Measurements from ENCODE around the gene RASGRF1.

Gene RASGRF1

GRCh38 chr15:79102595-79102994 lies 12.0 kb upstream of the RASGRF1 start:
- TF ChIP-seq, protein P1, sequence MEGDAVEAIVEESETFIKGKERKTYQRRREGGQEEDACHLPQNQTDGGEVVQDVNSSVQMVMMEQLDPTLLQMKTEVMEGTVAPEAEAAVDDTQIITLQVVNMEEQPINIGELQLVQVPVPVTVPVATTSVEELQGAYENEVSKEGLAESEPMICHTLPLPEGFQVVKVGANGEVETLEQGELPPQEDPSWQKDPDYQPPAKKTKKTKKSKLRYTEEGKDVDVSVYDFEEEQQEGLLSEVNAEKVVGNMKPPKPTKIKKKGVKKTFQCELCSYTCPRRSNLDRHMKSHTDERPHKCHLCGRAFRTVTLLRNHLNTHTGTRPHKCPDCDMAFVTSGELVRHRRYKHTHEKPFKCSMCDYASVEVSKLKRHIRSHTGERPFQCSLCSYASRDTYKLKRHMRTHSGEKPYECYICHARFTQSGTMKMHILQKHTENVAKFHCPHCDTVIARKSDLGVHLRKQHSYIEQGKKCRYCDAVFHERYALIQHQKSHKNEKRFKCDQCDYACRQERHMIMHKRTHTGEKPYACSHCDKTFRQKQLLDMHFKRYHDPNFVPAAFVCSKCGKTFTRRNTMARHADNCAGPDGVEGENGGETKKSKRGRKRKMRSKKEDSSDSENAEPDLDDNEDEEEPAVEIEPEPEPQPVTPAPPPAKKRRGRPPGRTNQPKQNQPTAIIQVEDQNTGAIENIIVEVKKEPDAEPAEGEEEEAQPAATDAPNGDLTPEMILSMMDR (IDR thresholded peaks at IDR 0.05; ENCODE audit: control extremely low read depth, extremely low read depth, low read depth, missing control alignments): no peak
- DNase-seq (ENCODE audit: extremely low spot score): no peak
- ChIA-PET CTCF (interaction anchor here (0.7 to 1.0 kb wide), 3 partner anchors 9 to 71 kb away, joined by 3 read pairs; no protein-coding TSS in a partner anchor), POLR2A (no interaction called here)

DNA sequence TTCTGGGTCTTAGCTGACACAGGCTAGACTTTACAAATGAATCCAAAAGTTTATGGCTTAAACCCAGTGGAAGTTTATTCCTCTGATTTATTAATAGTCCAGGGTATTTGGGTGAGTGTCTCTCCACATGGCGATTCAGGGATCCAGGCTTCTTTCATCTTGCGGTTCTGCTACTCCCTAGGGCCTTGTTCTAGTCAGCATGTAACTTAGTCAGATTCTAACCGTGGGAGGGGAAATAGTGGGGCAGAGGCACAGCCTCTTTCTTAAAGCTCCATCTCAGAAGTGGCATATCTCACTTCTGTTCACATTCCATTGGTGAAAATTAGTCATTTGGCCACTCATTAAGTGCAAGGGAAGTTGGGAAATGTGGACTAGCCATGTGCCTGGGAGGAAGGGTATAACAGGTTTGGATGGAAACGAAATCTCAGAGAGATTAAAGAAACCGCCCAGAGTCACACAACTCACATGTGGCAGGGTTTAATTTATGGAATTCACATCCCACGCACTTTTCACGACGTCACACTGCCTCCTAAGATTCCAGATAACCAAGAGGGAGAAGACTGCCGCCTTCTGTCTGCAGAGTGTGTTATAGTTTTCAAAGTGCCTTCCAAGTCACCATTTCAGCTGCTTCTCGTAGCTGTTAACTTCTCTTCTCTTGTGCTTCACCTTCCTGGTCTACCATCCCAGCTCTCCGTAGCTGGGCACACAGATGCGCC lies 11.4 kb upstream of the RASGRF1 start:
- DNase-seq (ENCODE audit: extremely low spot score): no peak
- TF ChIP-seq, protein P1 (IDR thresholded peaks at IDR 0.05; ENCODE audit: control extremely low read depth, extremely low read depth, low read depth, missing control alignments): no peak
- CTCF ChIA-PET: interaction anchor here (0.7 to 1.0 kb wide), 2 partner anchors 11 to 70 kb away, joined by 3 read pairs; no protein-coding TSS in a partner anchor
- POLR2A ChIA-PET: no interaction called here

DNA sequence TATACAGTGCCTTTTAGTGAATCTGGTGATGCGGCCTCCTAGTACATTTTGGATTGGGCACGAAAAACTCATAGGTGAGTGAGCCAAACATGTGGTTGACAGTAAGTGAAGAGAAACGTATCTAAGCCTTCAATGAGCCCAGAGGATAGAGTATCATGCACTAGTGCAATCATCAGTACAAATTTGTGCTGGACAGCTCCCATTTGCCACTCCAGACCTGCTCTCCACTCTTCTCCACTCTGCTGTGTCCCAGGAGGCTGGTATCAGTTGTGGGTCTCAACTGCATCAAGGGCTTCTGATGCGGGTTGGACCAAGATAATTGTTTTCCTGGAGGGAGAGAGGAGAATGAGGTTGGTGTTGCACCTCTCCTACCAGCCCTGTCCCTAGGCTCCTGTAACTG lies 9.1 kb upstream of the RASGRF1 start:
- POLR2A ChIA-PET: no interaction called here
- DNase-seq (ENCODE audit: extremely low spot score): no peak
- CTCF ChIA-PET: interaction anchor here (0.7 to 1.1 kb wide), 2 partner anchors 10 to 11 kb away, joined by 3 to 4 read pairs; no protein-coding TSS in a partner anchor
- TF ChIP-seq, protein P1 (IDR thresholded peaks at IDR 0.05; ENCODE audit: control extremely low read depth, extremely low read depth, low read depth, missing control alignments): no peak

- POLR2A ChIA-PET: no interaction called here
- TF ChIP-seq, protein P1 (IDR thresholded peaks at IDR 0.05; ENCODE audit: control extremely low read depth, extremely low read depth, low read depth, missing control alignments): no peak
- DNase-seq (ENCODE audit: extremely low spot score): no peak
- CTCF ChIA-PET: interaction anchor here (1.3 to 2.3 kb wide), 2 partner anchors 10 to 90 kb away, joined by 4 to 6 read pairs; no protein-coding TSS in a partner anchor
These were observed 4.0 kb upstream of the RASGRF1 start for GRCh38 chr15:79094611-79095021.

DNA sequence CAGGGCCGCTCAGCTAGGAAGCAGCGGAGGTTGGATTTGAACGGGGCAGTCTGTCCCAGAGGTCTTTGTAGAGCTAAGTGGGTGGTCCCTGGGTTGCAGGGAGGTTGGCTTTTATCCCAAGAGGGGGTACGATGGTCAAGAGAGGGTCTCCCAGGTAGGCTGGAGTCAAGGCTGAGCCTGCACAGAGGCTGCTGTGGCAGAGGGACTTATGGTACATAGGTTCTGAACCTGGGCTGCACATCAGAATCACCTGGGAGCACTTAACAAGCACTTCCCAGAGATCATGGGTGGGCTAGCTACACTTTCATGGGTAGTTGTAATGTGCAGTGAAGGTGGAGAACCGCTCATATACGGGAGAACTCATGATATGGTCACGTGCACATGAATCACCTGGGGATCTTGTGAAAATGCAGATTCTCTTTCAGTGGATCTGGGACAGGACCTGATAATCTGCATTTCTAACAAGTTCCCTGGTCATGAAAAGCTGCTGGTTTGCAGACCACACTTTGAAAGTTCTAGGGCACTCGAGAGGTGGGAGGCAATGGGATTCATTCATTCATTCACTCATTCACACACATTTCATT lies 2.9 kb upstream of the RASGRF1 start:
- ChIA-PET POLR2A (no interaction called here), CTCF (interaction anchor here (1.1 to 2.3 kb wide), 2 partner anchors 10 to 11 kb away, joined by 3 to 6 read pairs; no protein-coding TSS in a partner anchor)
- DNase-seq (ENCODE audit: extremely low spot score): no peak
- TF ChIP-seq, protein P1 (IDR thresholded peaks at IDR 0.05; ENCODE audit: control extremely low read depth, extremely low read depth, low read depth, missing control alignments): no peak

DNA sequence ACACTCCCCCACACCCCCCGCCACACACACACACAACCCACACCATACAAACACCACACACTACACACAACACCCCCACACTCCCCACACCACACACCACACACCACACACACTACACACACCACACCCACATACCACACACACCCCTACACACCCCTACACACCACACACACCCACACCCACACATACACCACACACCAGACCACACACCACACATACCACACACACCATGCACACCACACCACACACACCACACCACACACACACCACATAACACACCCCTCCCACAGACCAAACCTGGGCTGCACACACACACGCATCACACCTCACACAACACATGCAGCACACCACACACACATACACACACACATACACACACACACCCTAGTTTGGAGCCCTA lies 1.8 kb upstream of the RASGRF1 start:
- POLR2A ChIA-PET: no interaction called here
- DNase-seq (ENCODE audit: extremely low spot score): no peak
- TF ChIP-seq, protein P1 (IDR thresholded peaks at IDR 0.05; ENCODE audit: control extremely low read depth, extremely low read depth, low read depth, missing control alignments): no peak
- CTCF ChIA-PET: no interaction called here
